HG02623 (cell line): ENCODE results near the gene RPL29.
"Not testable (repeated sequence)": the region's sequence is repeated elsewhere in the genome, so short reads cannot be mapped to it uniquely, and the experiment has no call there.

Experiments
- ATAC-seq: cut with Tn5 transposase; IDR thresholded peaks from one replicate; pipeline ENCODE4 v1.9.1; 2021; ENCODE audit warnings: moderate library complexity; ENCODE audit not compliant: unreplicated experiment

Gene RPL29

DNA sequence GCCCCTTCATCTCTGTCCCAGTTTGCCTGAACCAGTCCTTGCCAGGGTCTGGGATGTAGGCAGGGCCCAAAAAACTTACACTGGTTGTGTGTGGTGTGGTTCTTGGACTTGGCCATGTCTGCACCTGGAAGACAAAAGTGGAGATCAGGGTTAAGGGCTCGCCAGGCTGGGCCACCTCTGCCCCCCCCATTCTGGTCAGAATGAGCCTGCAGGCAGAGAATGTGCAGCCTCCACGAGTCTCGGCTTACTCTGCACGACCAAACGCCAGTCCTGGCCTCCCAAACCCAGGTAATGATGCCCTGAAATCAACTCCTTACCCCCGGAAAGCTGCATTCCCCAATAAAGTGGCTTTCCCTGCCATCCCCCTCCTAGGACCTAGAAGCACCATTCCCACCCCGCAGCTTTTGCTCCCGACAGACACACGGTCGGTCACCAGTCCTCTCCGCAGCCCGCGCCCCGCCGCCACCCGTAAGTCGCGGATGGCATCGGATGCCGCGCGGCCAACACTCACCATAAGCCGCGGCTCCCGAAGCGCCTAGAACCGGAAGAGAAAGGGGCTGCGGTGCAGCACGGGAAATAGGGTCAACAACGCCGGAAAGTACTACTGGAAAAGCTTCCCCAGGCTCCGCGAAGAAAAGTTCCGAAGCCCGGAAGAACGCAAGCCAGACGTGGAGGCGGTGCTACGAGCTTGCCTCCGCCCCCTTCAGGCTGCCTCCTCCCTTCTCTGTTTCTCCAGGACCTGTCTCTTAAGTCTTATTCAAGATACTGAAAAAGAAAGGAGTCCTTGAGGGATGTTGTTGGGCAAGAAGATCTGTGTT lies at the start of gene RPL29:
TSS of gene RPL29 (minus strand) at position 550 of the 818 bp plus-strand sequence. CDS start at position 116, 434 bp downstream.
- peak; percentile 82 for ATAC-seq

GRCh38 chr3:52044869-52045619 lies 49.3 kb upstream of the RPL29 start:
- ATAC-seq: no peak

DNA sequence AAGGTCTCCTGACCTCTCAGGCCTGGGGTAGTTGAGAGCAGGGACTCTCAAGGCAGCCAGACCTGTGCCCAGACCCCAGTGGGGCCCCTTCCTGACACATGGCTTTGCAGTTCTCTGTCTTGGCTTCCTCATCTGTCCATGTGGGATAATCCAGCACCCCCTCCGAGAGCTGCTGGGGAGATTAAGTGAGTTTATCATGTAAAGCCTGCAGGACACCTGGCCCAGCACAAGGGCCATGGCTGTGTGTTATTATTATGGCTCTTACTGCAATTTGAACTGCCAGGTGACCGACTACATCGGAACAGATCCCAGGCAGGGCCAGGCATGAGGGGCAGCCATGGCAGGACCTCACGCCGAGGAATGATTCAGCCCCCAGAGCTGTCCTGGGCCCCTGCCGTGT lies 48.1 kb upstream of the RPL29 start:
- ATAC-seq: no peak

DNA sequence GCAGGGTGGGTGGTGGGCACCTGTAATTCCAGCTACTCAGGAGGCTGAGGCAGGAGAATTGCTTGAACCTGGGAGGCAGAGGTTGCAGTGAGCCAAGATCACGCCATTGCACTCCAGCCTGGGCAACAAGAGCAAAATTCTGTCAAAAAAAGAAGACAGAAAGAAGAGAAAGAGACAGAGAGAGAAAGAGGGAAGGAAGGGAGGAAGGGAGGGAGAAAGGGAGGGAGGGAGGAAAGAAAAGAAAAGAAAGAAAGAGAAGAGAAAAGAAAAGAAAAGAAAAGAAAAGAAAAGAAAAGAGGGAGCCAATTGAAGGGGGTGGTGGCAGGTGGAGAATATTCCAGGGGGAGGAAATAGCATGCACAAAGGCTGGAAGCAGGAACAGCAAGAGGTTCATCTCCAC lies 47.3 kb upstream of the RPL29 start:
- not testable (repeated sequence) for ATAC-seq

- no peak for ATAC-seq
Observed at GRCh38 chr3:52041118-52041731, 45.5 kb upstream of the RPL29 start.

DNA sequence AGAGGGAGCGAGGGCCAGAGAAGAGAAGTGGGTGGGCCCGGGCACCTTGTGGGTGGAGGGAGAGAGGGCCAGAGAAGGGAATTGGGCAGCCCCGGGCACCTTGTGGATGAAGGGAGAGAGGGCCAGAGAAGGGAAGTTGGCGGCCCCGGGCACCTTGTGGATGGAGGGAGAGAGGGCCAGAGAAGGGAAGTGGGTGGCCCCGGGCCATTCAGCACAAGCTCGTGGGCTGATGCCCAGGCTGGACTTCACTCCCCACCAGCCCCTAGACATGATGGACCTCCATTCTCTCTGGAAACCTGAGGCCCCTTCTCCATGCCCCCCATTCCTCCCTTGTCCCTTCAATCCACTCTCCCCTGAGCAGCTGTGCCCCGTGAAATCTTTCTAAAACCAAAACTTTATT lies 44.9 kb upstream of the RPL29 start:
- ATAC-seq: no peak

- ATAC-seq: no peak
Observed at GRCh38 chr3:52039846-52040245, 44.2 kb upstream of the RPL29 start.

- ATAC-seq: no peak
Observed at GRCh38 chr3:52039426-52039825, 43.7 kb upstream of the RPL29 start.

- ATAC-seq: no peak
Observed at GRCh38 chr3:52038227-52038626, 42.5 kb upstream of the RPL29 start.

DNA sequence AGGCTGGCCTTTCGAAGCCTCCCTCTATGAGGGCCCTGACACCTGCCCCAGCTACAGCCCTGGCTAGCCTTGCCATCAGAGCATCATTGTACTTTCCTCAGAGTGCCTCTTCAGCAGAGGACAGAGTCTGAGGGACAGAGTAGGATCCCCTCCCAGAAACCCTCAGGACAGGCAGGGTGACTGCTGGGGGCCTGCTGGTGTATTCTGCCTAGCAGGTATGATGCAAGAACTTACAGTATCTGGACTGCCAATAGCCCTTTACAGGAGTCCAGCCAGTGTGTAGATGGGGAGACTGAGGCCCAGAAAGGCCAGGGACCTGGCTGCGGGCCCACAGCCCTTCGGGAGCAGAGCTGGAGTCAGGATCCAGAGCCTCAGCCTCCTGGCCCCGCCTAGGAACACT lies 41.6 kb upstream of the RPL29 start:
- ATAC-seq: no peak

DNA sequence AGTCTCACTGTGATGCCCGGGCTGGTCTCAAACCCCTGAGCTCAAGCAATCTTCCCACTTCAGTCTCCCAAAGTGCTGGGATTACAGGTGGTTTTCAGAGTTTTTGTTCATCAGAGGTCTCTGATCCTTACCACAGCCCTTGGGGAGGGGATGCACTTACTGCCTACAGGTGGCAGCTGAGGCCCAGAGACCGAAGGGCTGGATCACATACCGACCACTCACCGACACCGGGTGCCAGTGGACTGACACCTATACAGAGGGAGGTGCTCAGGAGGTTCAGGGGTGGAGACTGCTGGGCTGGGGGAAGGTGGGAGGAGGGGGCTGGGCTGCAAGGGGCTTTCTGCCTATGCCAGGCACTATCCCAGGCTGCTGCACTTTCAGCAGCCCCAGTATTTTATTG lies 41.1 kb upstream of the RPL29 start:
- ATAC-seq: no peak

DNA sequence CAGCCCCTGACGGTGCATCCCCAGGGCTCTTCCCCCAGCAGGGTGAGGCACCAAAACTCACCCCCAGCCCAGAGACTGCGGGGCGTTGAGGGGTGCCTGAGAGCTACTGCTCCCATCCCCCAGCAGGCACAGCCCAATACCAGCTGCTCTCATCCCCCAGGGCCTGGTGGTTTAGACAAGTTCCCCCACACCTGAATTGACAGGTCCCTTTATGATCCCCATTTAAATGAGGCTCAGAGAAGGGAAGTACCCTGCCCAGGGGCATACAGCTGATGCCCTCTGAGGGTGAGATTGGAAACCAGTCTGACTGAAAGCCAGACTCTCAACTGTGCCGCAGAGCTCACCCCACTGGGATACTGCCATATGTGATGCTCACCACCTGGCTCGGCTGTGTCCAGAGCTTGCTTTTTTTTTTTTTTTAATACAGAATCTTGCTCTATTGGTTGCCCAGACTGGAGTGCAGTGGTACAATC lies 40.6 kb upstream of the RPL29 start:
- ATAC-seq: peak; percentile 69

GRCh38 chr3:52034651-52035050 lies 39.0 kb upstream of the RPL29 start:
- ATAC-seq: no peak

- no peak for ATAC-seq
Observed at GRCh38 chr3:52034212-52034611, 38.5 kb upstream of the RPL29 start.

DNA sequence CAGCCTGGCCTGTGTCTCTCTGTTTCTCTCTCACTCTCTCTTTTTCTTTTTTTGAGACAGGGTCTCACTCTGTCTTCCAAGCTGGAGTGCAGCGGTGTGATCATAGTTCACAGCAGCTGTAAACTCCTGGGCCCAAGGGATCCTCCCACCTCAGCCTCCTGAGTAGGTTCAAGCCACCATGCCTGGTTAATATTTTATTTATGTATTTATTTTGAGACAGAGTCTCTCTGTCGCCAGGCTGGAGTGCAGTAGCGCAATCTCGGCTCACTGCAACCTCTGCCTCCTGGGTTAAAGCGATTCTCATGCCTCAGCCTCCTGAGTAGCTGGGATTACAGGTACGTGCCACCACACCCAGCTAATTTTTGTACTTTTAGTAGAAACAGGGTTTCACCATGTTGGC lies 38.1 kb upstream of the RPL29 start:
- ATAC-seq: not testable (repeated sequence)

GRCh38 chr3:52032702-52033408 lies 37.2 kb upstream of the RPL29 start:
- ATAC-seq: no peak

GRCh38 chr3:52031896-52032295 lies 36.2 kb upstream of the RPL29 start:
- no peak for ATAC-seq

- ATAC-seq: no peak
Observed at GRCh38 chr3:52030714-52031310, 35.1 kb upstream of the RPL29 start.

DNA sequence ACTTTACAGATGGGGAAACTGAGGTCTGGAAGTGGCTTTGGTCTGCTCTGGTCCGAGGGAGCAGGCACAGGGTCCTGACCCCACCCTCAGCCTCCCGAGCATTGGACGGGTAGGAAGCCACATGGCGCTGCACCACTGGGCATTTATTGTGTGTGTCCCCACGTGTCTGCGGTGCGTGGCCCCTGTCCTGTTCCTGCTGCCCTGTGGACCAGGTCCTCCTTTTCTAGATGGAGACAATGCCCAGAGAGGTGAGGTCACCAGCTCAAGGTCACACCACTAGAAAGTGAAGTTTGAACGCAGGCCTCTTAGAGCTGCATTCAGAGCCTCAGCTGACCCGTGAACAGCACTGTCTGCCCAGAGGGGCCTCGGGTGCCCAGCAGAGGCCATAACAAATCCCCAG lies 33.8 kb upstream of the RPL29 start:
- no peak for ATAC-seq

- no peak for ATAC-seq
Observed at GRCh38 chr3:52029053-52029452, 33.4 kb upstream of the RPL29 start.

DNA sequence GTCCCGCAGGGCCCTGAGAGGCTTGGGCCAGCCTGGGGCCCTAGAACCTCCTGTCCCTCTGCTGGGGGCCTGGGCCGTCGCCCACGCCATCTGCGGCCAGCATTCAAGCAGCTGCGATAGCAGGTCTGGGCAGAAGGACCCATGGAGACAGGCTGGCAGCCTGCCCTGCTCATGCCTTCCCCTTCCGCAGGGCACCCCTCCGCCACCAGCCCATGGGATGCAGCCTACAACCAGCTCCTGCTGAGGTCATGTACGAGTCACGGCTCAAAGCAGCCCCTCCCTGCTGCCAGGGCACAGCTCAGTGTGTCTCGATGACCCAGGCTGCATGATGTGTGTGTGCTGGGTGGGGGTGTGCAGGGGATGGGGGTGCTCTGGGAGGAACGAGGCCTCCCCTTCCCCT lies 32.9 kb upstream of the RPL29 start:
- ATAC-seq: no peak
